NB4 (cell line): Measurements from ENCODE around the gene MLXIP.

ENCODE experiments used
- DNase-seq: peaks from one replicate; pipeline ENCODE4 v3.0.0; 2010; ENCODE audit warnings: low read depth
- H3K4me3 ChIP-seq: one replicate; pipeline ENCODE4 v1.5.1; 2011; ENCODE audit warnings: mild to moderate bottlenecking, low read depth, low read length, moderate library complexity
- MYC ChIP-seq: IDR thresholded peaks from 2 replicates; pipeline ENCODE4 v1.6.1; 2011; ENCODE audit warnings: low read depth, low read length
- POLR2A ChIP-seq: IDR thresholded peaks from 2 replicates; pipeline ENCODE4 v1.6.1; 2011; ENCODE audit warnings: mild to moderate bottlenecking; ENCODE audit not compliant: insufficient read length; ENCODE audit errors: extremely low read depth
- TF ChIP-seq, protein P1 (sequence below): IDR thresholded peaks from one replicate; pipeline ENCODE4 v1.5.1; 2012; ENCODE audit warnings: low read depth, low read length
- TF ChIP-seq, protein P2 (sequence below): IDR thresholded peaks from 2 replicates; pipeline ENCODE4 v1.6.1; 2011; ENCODE audit warnings: low read depth, low read length

The MLXIP gene

DNA sequence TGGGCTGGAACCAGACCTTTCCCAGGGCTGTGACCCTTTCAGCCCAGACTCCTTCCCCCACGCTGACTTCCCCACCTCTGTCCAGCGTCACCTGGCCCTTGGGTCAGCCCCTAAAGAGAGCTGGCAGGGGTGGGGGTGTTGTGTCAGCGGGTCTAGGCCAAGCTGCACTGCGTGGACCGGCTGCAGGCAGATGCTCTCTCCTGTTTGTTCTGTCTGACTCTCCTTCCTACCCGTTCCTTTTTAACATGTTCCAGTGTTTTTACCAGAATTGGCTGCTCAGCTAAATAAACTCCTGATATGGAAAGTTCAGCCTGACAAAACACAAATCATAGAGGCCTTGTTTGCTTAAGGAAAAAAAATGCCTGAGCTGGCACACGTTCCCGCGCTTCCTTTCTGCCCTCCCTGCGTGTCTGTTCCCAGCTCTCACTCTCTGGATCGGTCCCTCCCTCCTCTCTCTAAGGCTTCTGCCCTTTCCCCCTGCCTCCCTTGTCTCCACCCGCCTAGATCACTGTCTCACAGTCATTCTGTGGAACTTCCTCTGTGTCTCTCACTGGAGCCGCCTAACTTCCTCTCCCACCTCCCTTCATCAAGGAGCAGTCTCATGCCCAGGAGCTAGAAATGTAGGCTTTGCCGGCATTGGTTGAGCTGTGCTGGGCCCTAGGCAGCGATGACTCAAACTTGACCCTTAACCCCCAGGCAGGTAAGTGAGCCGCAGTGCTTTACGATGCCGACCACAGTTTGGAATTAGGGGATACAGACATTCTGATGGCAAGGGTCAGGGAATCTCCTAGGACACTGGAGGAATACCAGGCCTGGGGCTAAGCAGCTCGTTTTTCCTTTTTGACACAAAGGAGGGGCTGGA lies 15.5 kb upstream of the MLXIP start:
- H3K4me3 ChIP-seq = peak overlapping the region; percentile 30
- DNase-seq = peak; percentile 83
- peak; percentile 37 for TF ChIP-seq POLR2A
- TF ChIP-seq MYC = no peak
- TF ChIP-seq, protein P1, sequence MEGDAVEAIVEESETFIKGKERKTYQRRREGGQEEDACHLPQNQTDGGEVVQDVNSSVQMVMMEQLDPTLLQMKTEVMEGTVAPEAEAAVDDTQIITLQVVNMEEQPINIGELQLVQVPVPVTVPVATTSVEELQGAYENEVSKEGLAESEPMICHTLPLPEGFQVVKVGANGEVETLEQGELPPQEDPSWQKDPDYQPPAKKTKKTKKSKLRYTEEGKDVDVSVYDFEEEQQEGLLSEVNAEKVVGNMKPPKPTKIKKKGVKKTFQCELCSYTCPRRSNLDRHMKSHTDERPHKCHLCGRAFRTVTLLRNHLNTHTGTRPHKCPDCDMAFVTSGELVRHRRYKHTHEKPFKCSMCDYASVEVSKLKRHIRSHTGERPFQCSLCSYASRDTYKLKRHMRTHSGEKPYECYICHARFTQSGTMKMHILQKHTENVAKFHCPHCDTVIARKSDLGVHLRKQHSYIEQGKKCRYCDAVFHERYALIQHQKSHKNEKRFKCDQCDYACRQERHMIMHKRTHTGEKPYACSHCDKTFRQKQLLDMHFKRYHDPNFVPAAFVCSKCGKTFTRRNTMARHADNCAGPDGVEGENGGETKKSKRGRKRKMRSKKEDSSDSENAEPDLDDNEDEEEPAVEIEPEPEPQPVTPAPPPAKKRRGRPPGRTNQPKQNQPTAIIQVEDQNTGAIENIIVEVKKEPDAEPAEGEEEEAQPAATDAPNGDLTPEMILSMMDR = no peak
- TF ChIP-seq, protein P2, sequence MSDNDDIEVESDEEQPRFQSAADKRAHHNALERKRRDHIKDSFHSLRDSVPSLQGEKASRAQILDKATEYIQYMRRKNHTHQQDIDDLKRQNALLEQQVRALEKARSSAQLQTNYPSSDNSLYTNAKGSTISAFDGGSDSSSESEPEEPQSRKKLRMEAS = 0 out of 2 replicates have a peak, but pooled peaks have one; percentile 7

DNA sequence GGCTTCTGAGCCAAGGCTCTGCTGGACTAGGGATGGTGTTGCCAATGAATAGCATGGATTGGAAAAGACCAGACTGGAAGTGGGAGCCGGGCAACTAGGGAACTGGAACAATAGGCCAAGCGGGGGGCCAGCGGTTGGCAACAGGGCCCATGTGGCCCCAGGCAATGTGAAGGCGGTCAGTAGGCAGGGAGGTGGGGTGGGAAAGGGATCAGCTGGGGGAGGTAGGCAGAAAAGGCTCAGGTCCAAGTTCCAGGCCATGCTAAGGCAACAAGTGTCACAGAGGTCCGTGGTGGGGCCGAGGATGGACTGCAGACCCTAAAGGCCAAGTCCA lies 14.9 kb upstream of the MLXIP start:
- DNase-seq = no peak
- H3K4me3 ChIP-seq = peak overlapping the region; percentile 30
- TF ChIP-seq MYC = no peak
- TF ChIP-seq, protein P2 = no peak
- TF ChIP-seq, protein P1 = no peak
- TF ChIP-seq POLR2A = no peak

DNA sequence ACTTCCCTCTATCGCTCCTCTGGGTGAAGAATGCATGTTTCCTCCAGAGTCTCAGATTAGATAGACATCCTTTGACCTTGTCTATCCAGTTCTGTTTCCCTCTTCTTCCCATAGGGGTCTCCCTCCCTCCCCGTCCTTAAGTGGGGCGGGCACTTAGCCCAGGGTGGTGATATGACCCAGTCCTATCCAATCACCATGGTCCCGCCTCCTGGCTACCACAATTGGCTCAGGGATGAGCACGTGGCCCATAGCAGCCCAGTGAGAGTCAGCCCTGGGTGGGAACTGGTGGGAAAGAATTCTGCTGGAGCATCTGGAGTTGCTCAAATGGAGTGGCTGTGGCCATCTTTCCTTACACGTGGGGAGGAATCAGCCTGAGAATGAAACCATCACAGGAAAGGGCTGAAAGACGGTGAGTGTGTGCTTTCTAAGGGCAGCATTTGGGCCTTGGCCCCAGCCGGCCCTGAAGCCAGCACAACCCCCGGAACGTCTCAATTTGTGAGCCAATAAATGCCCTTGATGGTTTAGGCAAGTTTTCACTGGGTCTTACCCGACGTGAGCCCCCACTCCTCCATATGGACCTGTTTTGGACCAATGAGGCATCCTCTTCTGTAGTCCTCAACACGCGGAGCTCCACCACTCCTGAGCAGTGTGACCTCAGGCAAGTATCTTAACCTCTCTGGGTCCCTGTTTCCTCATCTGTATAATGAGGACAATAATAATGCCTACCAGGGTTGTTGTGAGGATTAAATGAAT lies 14.4 kb upstream of the MLXIP start:
- peak overlapping the region; percentile 82 for H3K4me3 ChIP-seq
- TF ChIP-seq, protein P1 = peak; percentile 75
- TF ChIP-seq POLR2A = peak; percentile 73
- peak; percentile 99 for TF ChIP-seq MYC
- TF ChIP-seq, protein P2 = peak; percentile 100
- peak; percentile 99 for DNase-seq

DNA sequence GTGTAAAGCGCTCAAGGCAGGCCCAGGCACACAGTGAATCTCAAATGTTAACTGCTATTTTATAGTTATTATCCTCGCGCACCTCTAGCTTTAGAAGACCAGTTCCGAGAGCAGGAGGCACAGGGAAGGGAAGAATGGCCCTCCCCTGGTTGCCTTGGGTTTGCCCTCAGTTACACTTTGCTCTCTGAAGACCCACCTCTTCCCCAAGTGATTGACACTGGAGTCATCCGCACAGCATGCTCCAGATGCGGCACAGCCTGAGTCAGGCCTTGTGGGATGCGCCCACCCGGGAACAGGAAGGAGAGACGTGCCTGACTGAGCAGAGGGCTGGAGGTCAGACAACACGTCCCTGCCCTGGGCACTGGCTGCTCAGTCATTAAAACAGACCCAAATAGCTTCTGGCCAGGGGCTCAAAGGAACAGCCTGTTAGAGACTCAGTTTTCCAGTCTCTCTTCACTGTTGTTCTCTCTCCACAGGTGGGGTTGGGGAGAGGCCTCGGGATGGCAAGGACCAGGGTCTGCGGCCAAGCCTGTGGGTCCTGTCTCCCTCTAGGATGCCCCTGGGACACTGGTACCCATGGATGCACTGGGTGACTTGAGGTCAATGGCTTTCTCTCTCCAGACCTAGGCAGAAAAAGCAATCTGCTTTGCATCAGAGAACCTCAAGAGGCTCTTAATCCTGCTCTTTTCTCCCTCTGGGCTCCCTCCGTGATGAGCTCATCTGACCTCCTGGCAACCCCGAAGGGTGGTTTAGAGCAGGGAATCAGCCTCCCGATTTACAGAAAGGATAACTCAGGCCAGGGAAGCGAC lies 13.6 kb upstream of the MLXIP start:
- DNase-seq = peak; percentile 95
- TF ChIP-seq, protein P2 = peak; percentile 90
- TF ChIP-seq MYC (peak; percentile 89), POLR2A (peak; percentile 63)
- TF ChIP-seq, protein P1 = no peak
- H3K4me3 ChIP-seq = peak overlapping the region; percentile 82

DNA sequence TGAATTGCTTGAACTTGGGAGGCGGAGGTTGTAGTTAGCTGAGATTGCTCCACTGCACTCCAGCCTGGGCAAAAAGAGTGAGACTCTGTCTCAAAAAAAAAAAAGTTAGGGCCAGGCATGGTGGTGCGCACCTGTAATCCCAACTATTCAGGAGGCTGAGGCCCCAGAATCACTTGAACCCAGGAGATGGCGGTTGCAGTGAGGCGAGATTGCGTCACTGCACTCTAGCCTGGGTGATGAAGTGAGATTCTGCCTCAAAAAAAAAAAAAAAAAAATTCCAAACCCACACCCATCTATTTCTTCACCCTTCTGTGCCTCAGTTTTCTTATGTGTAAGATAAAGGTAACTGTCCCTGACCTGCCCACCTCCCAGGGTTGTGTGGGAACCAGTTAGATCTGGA lies 11.0 kb upstream of the MLXIP start:
- TF ChIP-seq, protein P1 = no peak
- TF ChIP-seq POLR2A = no peak
- TF ChIP-seq MYC = no peak
- TF ChIP-seq, protein P2 = no peak
- DNase-seq = no peak
- H3K4me3 ChIP-seq = no peak overlapping the region
